ENCODE data around the gene VIT.
"Not testable (repeated sequence)": the region's sequence is repeated elsewhere in the genome, so short reads cannot be mapped to it uniquely, and the experiment has no call there.

VIT gene

DNA sequence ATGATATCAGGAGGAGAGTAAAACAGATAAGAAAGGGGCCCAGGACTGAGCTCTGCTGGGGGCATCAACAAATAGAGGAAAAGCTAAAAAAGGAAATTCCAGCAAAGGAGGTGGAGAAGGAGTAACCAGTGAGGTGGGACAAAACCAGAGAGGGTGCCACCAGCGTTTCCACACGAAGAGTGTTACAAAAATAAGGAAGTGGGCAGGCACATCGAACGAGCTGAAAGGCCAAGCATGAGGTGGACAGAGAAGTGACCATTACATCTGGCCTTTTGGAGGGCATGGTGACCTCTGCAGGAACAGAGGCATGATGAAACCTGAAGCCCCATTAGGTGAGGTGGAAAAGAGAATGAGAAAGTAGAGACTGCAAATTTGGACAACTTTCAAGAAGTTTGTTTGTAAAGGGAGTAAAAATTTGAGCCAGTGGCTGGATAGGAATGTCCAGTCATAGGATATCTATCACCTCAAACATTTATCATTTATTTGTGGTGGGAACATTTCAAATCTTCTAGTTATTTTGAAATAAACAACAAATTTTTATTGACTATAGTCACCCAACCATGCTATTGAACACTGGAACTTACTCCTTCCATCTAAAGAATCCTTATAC lies 18.4 kb upstream of the VIT start:
- no peak for DNase-seq (ENCODE audit: low spot score)

DNA sequence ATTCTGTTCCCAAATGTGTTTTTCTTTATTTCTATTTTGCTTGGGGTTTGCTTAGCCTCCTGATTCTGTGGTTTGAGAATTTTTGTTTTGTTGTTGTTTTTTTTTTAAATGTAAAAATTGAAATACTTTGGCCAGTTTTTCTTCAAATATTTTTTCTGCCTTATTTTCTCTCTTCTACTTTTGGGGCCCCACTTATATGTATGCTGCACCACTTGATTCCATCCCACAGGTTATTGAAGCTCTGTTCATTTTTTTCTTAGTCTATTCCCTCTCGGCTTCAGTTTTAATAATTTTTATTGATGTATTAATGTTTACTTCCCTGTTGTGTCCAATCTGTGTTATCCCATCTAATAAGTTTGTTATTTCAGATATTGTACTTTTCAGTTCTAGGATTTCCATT lies 17.7 kb upstream of the VIT start:
- no peak for DNase-seq (ENCODE audit: low spot score)

- DNase-seq (ENCODE audit: low spot score), result no peak
Measured at GRCh38 chr2:36680012-36680411, 16.5 kb upstream of the VIT start.

GRCh38 chr2:36682562-36682961 lies 13.9 kb upstream of the VIT start:
- DNase-seq (ENCODE audit: low spot score), result no peak

DNA sequence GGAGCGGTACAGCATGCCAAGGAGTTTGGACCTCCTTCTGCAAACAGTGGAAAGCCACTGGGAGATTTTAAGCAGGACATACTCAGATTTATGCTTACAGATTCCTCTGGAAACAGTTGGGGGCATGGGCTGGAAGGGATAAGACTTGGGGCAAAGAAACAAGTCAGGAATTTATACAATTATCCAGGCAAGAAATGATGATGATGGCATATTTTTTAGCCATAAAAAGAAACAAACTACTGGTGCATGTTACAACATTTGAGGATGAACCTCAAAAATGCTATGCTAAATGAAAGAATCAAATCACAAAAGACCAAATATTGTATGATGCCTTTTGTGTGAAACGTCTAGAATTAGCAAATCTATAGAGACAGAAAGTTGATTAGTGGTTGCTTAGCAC lies 13.5 kb upstream of the VIT start:
- no peak for DNase-seq (ENCODE audit: low spot score)

DNA sequence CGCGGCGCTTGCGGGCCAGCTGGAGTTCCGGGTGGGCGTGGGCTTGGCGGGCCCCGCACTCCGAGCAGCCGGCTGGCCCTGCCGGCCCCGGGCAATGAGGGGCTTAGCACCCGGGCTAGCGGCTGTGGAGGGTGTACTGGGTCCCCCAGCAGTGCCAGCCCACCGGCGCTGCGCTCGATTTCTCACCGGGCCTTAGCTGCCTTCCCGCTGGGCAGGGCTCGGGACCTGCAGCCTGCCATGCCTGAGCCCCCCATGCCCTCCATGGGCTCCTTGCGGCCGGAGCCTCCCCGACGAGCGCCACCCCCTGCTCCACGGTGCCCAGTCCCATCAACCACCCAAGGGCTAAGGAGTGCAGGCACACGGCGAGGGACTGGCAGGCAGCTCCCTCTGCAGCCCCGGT lies 8.2 kb upstream of the VIT start:
- DNase-seq (ENCODE audit: low spot score), result not testable (repeated sequence)

- not testable (repeated sequence) for DNase-seq (ENCODE audit: low spot score)
Measured at GRCh38 chr2:36689013-36689412, 7.5 kb upstream of the VIT start.

DNA sequence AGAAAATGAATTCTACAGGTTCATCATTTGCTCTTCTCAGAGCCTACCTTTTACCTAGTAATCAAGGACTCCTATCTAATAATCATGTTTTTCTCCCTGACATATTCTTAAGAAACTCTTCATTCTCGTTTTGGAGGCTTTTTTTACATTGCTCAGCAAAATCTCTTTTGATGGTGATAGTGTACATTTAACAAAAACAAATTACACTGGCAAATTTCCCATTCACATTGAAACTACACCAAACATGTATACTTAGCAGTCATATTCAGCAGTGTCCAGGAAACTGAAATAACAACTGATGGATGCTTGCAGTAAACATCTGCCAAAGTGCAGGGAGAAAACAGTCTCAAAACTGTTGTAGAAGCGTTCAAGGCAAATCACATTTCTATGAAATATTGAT lies 4.4 kb upstream of the VIT start:
- DNase-seq (ENCODE audit: low spot score), result no peak

- no peak for DNase-seq (ENCODE audit: low spot score)
Measured at GRCh38 chr2:36693825-36694224, 2.7 kb upstream of the VIT start.

DNA sequence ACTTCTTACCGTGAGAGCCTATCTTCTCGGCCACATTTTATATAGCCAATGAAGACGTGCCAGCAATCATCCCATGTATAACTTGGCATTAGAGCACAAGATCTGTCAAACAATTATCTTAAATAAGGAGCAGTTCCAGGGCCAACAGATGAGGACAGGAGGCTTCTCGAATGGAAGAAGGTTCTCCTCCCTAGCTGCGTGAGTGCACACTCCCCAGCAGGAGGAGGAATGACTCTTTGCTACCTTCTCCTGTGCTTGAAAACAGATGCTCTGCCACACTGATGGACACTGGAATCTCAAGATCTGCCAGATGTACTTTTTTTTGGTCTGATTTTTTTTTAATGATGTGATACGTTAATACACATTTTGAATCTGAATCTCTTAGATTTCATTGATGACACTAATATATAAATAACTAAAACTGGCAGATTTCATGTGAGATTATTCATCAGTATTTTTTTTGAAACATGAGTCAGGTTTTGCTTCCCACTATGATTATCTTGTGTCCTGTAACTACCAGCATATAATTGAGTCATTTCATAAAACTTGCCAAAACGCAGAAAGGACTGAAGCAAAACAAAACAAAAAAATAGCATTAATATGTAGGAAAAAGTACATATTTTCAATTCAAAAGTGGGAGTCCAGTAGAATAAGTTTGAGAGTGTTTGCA lies 626 bp upstream of the VIT start:
- DNase-seq (ENCODE audit: low spot score), result peak; percentile 44

DNA sequence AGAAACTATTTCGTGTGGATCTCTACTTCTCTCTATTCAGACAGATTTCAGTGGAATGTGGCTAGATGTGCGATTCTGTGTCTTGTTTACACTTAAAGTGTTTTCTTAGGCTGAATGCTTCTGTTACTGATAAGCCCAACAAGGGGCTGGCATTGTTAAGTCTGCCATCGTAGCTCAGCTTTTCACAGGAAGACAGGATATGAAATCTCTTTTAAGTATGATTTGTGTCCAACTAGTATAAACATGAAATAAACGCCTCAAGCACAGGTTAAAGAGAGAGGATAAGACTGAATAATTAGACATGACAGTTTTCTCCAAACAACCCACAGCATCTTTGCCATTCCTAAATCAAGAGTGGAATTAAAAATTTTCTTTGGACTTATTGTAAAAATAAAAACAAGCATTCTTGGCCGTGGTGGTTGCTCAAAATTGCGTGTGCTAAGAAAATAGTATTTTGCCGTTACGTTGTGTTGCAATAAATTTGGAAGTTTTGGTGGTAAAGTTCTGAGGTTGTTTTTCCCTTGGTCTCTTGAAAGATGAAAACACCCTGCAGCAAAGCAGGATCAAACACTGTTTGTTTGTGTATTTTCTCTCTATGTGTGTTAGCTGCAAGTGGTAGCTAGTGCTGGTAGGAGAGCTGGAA lies 1.0 kb downstream of the VIT start:
- DNase-seq (ENCODE audit: low spot score), result no peak

GRCh38 chr2:36698993-36699392 lies 2.5 kb downstream of the VIT start:
- DNase-seq (ENCODE audit: low spot score), result no peak

DNA sequence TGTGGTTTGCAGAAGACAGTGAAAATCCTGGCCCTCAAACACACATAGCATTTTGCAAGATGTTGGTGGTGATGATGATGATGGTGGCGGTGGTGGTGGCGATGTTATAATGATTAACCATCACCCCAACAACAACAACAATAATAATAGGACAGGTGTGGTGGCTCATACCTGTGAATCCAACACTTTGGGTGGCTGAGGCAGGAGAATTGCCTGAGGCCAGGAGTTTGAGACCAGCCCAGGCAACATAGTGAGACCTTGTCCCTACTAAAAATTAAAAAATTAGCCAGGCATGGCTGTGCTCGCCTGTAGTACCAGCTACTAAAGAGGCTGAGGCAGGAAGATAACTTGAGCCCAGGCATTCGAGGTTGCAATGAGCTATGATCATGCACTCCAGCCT lies 3.8 kb downstream of the VIT start:
- DNase-seq (ENCODE audit: low spot score), result no peak

GRCh38 chr2:36701391-36701795 lies 4.9 kb downstream of the VIT start:
- no peak for DNase-seq (ENCODE audit: low spot score)

GRCh38 chr2:36701918-36702317 lies 5.4 kb downstream of the VIT start:
- DNase-seq (ENCODE audit: low spot score), result no peak

DNA sequence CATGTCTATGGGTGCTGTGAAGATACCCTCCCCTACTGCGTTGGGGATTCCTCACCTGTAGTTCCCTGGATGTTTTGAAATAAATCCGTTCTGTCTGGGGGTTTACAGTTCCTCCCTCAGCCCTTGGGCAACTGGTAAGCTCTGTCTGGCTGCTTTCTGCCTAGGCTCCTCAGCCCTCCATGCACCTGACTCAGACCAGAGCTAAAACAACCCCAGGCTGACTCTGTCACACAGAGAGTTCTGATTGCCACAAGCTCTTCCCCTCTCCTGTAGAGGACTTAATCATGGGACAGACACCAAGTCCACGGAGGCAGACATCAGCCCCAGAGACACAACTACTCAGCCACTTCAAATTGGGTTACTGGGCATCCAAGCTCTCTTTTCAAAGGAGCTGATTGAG lies 6.3 kb downstream of the VIT start:
- DNase-seq (ENCODE audit: low spot score), result no peak

DNA sequence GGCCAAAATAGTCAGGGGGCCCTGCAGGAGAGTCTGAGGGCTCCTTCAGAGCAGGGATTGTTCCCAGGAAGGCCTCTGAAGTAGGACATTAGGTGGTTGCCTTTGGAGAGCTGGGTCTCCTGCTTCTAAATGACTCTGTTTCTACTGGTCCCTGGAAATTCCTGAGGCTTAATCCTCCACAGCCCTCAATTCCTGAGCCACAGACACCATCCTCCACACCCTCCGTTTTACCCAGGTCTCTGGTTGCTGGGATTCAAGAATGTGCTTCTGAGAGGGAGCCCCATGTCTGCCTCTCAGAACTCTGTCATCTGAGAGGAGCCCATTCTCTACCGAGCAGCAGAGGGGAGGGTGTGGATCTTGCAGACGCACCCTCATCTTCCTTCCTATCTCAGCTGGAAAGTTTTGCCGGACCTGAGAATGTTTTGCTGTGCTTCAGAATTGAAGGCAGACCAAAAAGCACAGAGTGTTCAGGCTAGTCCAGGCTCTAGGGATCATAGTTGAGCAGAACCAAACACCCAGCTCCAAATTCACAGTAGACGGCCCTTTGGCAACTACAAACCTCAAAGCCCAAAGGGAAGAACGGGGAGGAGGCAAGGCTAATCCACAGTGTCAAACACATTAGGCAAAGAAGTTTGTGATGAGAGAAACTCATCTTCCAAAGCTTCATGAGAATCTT lies 8.1 kb downstream of the VIT start:
- no peak for DNase-seq (ENCODE audit: low spot score)

GRCh38 chr2:36705326-36706020 lies 9.0 kb downstream of the VIT start:
- no peak for DNase-seq (ENCODE audit: low spot score)

GRCh38 chr2:36706021-36706876 lies 9.7 kb downstream of the VIT start:
- DNase-seq (ENCODE audit: low spot score), result no peak

DNA sequence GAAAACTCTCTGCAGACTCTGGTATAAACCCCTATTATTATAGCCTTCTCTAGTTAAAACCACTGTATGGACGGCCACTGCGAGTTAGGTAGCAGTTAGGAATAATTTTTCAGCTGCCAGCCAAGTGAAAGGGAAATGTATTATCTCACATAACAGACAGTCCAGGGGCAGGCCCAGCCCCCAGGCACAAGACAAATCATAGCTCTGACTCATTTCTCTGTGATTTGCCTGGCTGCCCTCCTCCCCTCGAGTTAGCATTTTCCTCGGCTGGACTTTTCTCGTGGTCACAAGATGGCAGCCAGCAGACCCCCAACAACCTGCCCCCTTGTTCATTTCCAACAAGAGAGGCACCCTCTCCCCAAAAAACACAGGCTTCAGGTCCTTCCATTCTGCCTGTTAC lies 10.5 kb downstream of the VIT start:
- DNase-seq (ENCODE audit: low spot score), result peak; percentile 53

DNA sequence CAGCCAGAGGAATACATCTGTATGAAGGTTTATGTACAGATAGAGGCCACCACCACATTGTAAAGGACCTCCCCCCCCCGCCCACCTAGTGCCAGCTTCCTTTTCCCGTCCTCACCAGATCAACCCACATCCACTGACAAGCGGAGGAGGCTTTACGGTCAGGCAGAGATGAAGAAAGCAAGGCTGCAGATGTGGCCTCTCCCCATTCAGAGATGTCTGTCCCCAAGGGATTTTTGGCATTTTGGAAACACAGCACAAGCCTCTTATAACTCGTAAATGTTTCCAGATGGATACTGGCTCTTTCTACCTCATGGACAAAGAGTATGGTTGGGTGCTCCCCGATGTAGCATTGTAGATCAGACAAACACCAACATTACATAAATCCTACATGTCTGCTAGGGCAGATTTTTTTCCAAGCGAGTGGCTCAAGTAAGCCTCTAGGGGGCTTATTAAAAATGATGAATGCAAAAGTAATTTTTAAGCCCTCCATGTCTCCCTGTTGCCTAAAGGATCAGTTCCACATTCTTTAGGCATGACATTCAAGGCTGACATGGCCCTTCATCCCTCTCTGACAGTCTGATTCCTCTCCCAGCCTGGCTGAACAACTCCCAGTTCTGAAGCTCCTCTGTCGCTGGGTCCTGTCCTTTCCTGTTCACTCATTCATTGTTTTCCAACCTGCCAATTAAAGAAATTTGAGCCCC lies 11.7 kb downstream of the VIT start:
- peak; percentile 68 for DNase-seq (ENCODE audit: low spot score)

Measured in hepatic stellate cell (primary cell).